Measurements from ENCODE around the gene EPGN.

GRCh38 chr4:74339501-74339900, 31.2 kb downstream of the EPGN start:
- no peak for TF ChIP-seq CTCF (IDR thresholded peaks at IDR 0.05; ENCODE audit: insufficient read depth, low read length, poor library complexity, severe bottlenecking)
- TF ChIP-seq EZH2phosphoT487 (conservative IDR thresholded peaks at IDR 0.05; ENCODE audit: low read length), result no peak
